ENCODE results near the gene CNTN5. TPM values are rescaled to one million over a fixed set of nuclear protein-coding genes. Genes with fewer than 3 reads are reported as not detected.

The CNTN5 gene
- total RNA-seq, 1 experiment from 2014 or later: not detected

- Histone ChIP-seq H3K79me1 (ENCODE audit: insufficient read depth, low read depth, low read length, poor library complexity, severe bottlenecking) (no peaks in the 10 kb centered on the region), H3K27ac (ENCODE audit: insufficient read length, low read depth, low read length) (peak overlapping the region; percentile 57), H3K9ac (ENCODE audit: extremely low read depth, insufficient read length, low read length) (no peak overlapping the region), H3K23me2 (ENCODE audit: insufficient read length, low read depth, low read length, poor library complexity, severe bottlenecking) (no peaks in the 10 kb centered on the region), H4K5ac (ENCODE audit: insufficient read length, low read depth, low read length) (no peak overlapping the region), H4K20me1 (ENCODE audit: control insufficient read depth, insufficient read depth, insufficient read length) (no peaks in the 10 kb centered on the region), H2BK20ac (ENCODE audit: low read depth, low read length, poor library complexity, severe bottlenecking) (no peak overlapping the region), H3K14ac (ENCODE audit: insufficient read depth, low read length) (no peak overlapping the region), H4K91ac (ENCODE audit: insufficient read length, low read depth, low read length) (no peak overlapping the region), H2BK12ac (ENCODE audit: insufficient read length, low read depth, low read length) (no peak overlapping the region), H3K27me3 (ENCODE audit: insufficient read depth, low read length) (no peaks in the 10 kb centered on the region), H3K4ac (ENCODE audit: low read depth, low read length) (no peak overlapping the region), H2AFZ (ENCODE audit: low read length) (no peak overlapping the region), H2BK15ac (ENCODE audit: low read depth, low read length) (no peak overlapping the region), H3K4me1 (ENCODE audit: insufficient read depth, low read length) (peaks cover 12% of the 10 kb centered on the region), H3K79me2 (ENCODE audit: insufficient read depth, low read length) (no peaks in the 10 kb centered on the region), H4K8ac (replicated peaks; ENCODE audit: insufficient read length, low read depth, low read length) (no peak overlapping the region), H3K56ac (ENCODE audit: insufficient read length, low read depth, low read length) (no peak overlapping the region), H3K23ac (ENCODE audit: insufficient read length, low read depth, low read length) (no peak overlapping the region), H2AK5ac (ENCODE audit: insufficient read length, low read length) (no peak overlapping the region), H3T11ph (ENCODE audit: low read length) (no peak overlapping the region), H2BK5ac (ENCODE audit: insufficient read length, low read length) (no peak overlapping the region), H3K18ac (ENCODE audit: insufficient read length, low read depth, low read length) (no peak overlapping the region), H3K9me3 (ENCODE audit: control insufficient read depth, low read depth, low read length) (no peaks in the 10 kb centered on the region), H3K4me2 (ENCODE audit: insufficient read depth, insufficient read length, low read length) (no peak overlapping the region), H2BK120ac (ENCODE audit: low read depth, low read length, poor library complexity, severe bottlenecking) (no peak overlapping the region)
- Mint-ChIP-seq H3K36me3 (ENCODE audit: insufficient read depth in 1 of 3, low read depth in 3 of 3) (peaks cover 0 to 1% (median 0%) of the 10 kb centered on the region in 3 experiments; a peak in 3 of 7 replicates), H3K27ac (peak overlapping the region in 1 of 3 experiments; percentile 40; a peak in 1 of 7 replicates), H3K27me3 (ENCODE audit: low read depth) (no peaks in the 10 kb centered on the region), H3K9me3 (no peaks in the 10 kb centered on the region), H3K4me1 (peaks cover 47 to 50% of the 10 kb centered on the region in 2 experiments), H3K4me3 (0 out of 5 replicates have a peak overlapping the region, but pooled peaks of 1 of the 2 experiments have one; percentile 11)
- no peak for DNase-seq
- no peak for TF ChIP-seq CTCF (conservative IDR thresholded peaks at IDR 0.05)
- WGBS (ENCODE audit: extremely low coverage, insufficient read length, low lambda C conversion rate): no CpG with 5 or more reads among the region's 1 CpG
Measured at GRCh38 chr11:99197477-99197876, 176.7 kb downstream of the CNTN5 start.
